Astrocyte (in vitro differentiated cells and primary cell): ENCODE results near the gene VIPR2.

Experiments
- CTCF ChIP-seq: IDR thresholded peaks from 2 replicates; pipeline ENCODE4 v1.5.1; 2011; ENCODE audit warnings: low read depth, mild to moderate bottlenecking, inconsistent platforms, low read length, moderate library complexity; ENCODE audit not compliant: insufficient read depth
- EZH2 ChIP-seq: IDR thresholded peaks from 2 replicates; pipeline ENCODE4 v1.6.1; 2012; ENCODE audit warnings: mild to moderate bottlenecking, low read length, inconsistent platforms; ENCODE audit not compliant: insufficient read depth

- no peak for TF ChIP-seq CTCF
- no peak for TF ChIP-seq EZH2
Measured at GRCh38 chr7:159040146-159040545, 104.5 kb downstream of the VIPR2 start.
